BJ (cell line): ENCODE measurements around the gene C19orf53. TPM values are rescaled to one million over a fixed set of nuclear protein-coding genes. Genes with fewer than 3 reads are reported as not detected.

Experiments used
- CTCF ChIA-PET: fragments of 350-600 bp; formaldehyde crosslinking; extraction: SDS; loops from one replicate; lab custom pipeline; 2021; ENCODE audit warnings: antibody characterized with exemption, inconsistent platforms; lab: Yijun Ruan, JAX
- POLR2A ChIA-PET: fragments of 300-600 bp; sonication (Branson Sonifier 250); formaldehyde crosslinking; extraction: SDS; loops from one replicate; lab custom pipeline; 2021; ENCODE audit warnings: antibody characterized with exemption; lab: Charles Lee
- DNase-seq: peaks from one replicate; pipeline ENCODE4 v3.0.0-alpha.2; 2011; ENCODE audit warnings: low read depth
- H3K27me3 ChIP-seq: 2 replicates; pipeline ENCODE4 v1.6.0; 2011; ENCODE audit warnings: low read length; ENCODE audit not compliant: control insufficient read depth, insufficient read depth
- H3K36me3 ChIP-seq: 2 replicates; pipeline ENCODE4 v1.5.1; 2011; ENCODE audit warnings: low read length; ENCODE audit not compliant: control insufficient read depth, insufficient read depth
- H3K4me3 ChIP-seq: 2 replicates; pipeline ENCODE4 v1.5.1; 2011; ENCODE audit warnings: low read depth, mild to moderate bottlenecking, control low read depth, low read length
- polyA plus RNA-seq: library from polyadenylated mRNA; depleted of rRNA; stranded (reverse); fragments of >200 nt; gene quantifications from 2 replicates; pipeline ENCODE4 v1.2.3, GENCODE V29; 2011
- TF ChIP-seq, protein P1 (sequence below): IDR thresholded peaks from 2 replicates; pipeline ENCODE4 v1.5.1; 2011; ENCODE audit warnings: low read depth, mild to moderate bottlenecking, control low read depth, inconsistent platforms, low read length, moderate library complexity; ENCODE audit not compliant: insufficient read depth

C19orf53 gene
- polyA plus RNA-seq, 1 experiment, result 276 TPM

DNA sequence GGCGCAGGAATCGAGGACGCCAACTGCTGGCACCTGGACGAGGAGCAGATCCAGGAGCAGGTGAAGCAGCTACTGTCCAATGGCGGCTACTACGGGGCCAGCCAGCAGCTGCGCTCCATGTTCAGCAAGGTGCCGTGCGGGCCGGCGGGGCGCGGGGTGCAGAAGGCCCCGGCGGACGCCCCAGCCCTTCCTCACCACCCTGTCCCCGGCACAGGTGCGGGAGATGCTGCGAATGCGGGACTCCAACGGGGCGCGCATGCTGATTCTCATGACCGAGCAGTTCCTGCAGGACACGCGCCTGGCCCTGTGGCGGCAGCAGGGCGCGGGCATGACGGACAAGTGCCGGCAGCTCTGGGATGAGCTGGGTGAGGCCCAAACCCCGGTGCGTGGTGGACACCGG lies 34.6 kb downstream of the C19orf53 start:
- Histone ChIP-seq H3K27me3 (no peaks in the 10 kb centered on the region), H3K36me3 (peaks cover 34% of the 10 kb centered on the region), H3K4me3 (no peak overlapping the region)
- ChIA-PET POLR2A (no interaction called here), CTCF (interaction anchor here (0.6 to 1.6 kb wide), 2 partner anchors 8 to 10 kb away, joined by 3 read pairs; no protein-coding TSS in a partner anchor)
- no peak for DNase-seq
- TF ChIP-seq, protein P1, sequence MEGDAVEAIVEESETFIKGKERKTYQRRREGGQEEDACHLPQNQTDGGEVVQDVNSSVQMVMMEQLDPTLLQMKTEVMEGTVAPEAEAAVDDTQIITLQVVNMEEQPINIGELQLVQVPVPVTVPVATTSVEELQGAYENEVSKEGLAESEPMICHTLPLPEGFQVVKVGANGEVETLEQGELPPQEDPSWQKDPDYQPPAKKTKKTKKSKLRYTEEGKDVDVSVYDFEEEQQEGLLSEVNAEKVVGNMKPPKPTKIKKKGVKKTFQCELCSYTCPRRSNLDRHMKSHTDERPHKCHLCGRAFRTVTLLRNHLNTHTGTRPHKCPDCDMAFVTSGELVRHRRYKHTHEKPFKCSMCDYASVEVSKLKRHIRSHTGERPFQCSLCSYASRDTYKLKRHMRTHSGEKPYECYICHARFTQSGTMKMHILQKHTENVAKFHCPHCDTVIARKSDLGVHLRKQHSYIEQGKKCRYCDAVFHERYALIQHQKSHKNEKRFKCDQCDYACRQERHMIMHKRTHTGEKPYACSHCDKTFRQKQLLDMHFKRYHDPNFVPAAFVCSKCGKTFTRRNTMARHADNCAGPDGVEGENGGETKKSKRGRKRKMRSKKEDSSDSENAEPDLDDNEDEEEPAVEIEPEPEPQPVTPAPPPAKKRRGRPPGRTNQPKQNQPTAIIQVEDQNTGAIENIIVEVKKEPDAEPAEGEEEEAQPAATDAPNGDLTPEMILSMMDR, result no peak

DNA sequence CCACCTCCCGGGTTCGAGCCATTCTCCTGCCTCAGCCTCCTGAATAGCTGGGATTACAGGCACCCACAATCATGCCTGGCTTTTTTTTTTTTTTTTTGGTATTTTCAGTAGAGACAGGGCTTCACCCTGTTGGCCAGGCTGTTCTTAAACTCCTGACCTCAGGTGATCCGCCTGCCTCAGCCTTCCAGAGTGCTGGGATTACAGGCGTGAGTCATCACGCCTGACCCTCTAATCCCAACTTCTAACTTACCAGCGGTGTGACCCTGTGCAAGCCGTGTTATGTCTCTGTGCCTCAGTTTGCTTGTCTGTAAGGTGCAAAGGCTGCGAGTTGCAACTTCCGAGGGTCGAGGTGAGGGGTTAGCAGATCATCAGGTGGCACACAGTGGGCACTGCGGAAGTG lies 38.3 kb downstream of the C19orf53 start:
- H3K4me3 ChIP-seq, result no peak overlapping the region
- no peak for DNase-seq
- ChIA-PET POLR2A (no interaction called here), CTCF (interaction anchor here (0.6 kb wide), 1 partner anchor 25 kb away, joined by 3 read pairs; no protein-coding TSS in a partner anchor)
- H3K36me3 ChIP-seq, result peaks cover 41% of the 10 kb centered on the region
- H3K27me3 ChIP-seq, result no peaks in the 10 kb centered on the region
- TF ChIP-seq, protein P1, result no peak

DNA sequence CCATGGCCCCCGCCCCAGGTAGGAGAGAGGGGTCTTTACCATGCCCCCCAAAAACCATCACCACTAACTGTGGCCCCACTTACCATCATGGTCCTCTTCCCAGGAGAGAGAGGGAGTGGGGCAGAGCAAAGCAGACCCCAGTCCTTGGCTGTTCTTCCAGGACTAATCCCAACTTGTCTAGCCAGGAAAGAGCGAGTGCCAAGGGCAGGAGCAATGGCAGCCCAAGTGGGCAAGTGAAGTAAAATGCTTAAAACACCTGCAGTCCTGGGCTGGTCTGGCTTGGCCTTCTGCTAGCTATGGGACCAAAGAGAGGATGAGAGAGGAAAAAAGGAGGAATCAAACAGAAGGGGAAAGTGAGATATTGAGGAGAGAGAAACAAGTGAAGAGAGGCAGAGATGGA lies 38.9 kb downstream of the C19orf53 start:
- DNase-seq, result no peak
- ChIA-PET POLR2A (no interaction called here), CTCF (interaction anchor here (1.0 to 1.6 kb wide), 2 partner anchors 29 to 57 kb away, joined by 3 to 4 read pairs; no protein-coding TSS in a partner anchor)
- Histone ChIP-seq H3K36me3 (peaks cover 45% of the 10 kb centered on the region), H3K27me3 (no peaks in the 10 kb centered on the region), H3K4me3 (no peak overlapping the region)
- TF ChIP-seq, protein P1, result no peak

DNA sequence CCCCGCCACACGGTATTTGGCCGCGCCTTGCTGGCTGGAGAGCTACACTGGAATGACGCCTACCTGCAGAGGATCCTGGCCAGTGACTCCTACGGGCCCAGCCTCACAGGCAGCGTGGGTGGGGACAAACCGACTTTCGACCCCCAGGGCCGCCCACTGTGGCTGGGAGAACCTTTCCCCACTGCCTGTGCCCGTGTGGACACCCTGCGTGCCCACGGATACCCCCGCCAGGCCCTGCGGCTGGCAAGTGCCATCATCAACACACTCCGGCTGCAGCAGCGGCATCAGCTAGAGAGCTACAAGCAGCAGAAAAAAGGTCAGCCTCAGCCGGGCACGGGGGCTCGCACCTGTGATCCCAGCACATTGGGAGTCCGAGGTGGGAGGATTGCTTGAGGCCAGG lies 40.3 kb downstream of the C19orf53 start:
- H3K4me3 ChIP-seq, result no peak overlapping the region
- POLR2A ChIA-PET, result no interaction called here
- TF ChIP-seq, protein P1, result no peak
- H3K27me3 ChIP-seq, result no peaks in the 10 kb centered on the region
- peaks cover 43% of the 10 kb centered on the region for H3K36me3 ChIP-seq
- no peak for DNase-seq
- CTCF ChIA-PET, result interaction anchor here (0.7 to 1.6 kb wide), 3 partner anchors 21 to 38 kb away, joined by 3 to 4 read pairs (median 3); no protein-coding TSS in a partner anchor

DNA sequence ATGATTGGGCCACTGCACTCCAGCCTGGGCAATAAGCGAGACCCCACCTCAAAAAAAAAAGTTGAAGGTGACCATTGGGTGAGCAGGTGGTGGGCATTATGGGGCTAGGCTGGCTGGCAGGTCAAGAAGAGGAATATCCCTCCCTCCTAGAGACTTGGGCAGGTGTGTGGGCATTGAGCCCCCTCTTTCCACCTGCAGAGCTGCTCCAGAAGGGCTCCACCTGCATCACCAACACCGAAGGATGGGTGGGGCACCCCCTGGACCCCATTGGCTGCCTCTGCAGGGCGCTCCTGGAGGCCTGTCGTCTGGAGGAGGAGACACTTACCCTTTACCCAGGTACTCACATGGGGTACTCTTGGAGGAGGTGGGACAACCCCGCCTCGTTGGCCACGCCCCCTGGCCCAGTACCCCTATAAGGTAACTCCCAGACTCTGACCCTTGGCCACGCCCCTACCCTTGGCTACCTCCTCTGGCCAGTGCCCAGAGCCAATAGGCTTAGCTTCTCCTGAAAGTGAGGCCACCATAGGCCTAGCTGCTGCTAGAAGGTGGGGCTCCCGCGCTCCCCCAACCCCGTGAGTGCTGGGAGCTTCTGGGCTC lies 42.9 kb downstream of the C19orf53 start:
- ChIA-PET CTCF (no interaction called here), POLR2A (no interaction called here)
- TF ChIP-seq, protein P1, result no peak
- Histone ChIP-seq H3K36me3 (peaks cover 42% of the 10 kb centered on the region), H3K4me3 (no peak overlapping the region), H3K27me3 (no peaks in the 10 kb centered on the region)
- no peak for DNase-seq
